ENCODE results near the gene CYLD.

Gene CYLD

GRCh38 chr16:50711862-50712559, 29.9 kb upstream of the CYLD start:
- no peak for DNase-seq

DNA sequence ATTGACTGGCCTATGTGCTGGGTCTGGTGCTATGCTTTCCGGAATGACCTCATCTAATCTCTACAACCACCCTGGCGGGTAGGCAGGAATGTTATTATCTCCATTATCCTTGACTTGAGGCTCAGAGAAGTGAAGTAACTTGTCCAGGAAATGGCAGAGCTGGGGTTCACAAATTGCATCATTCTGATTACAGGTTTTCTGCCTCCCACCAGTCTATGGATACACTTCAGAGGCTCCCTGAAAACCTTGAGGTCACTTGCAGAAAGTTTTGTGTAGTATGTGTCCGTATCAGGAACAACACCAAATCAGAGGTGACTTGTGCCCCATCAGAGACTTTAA, 29.4 kb upstream of the CYLD start:
- DNase-seq, result no peak

GRCh38 chr16:50712956-50713355, 28.9 kb upstream of the CYLD start:
- DNase-seq, result no peak

DNA sequence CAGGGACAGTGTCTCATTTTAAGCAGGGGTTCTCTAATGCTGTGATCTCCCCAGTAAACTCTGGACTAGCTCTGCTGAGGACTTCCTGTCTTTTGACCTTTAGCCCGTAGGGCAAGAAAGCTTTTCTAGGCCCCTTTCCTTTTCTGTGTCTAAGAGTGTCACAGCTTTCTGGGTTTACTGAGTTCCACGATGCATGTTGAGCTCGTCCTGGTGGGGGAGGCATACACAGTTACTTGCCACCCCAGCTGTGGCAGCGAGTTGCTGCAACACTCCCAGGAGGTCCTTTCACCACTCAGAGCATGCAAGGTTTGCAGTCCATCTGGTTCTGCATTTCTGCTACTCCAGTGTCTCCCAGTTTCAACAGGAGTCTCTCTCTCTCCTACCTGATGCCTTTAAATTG, 24.8 kb upstream of the CYLD start:
- no peak for DNase-seq

- no peak for DNase-seq
Measured at GRCh38 chr16:50717494-50717893, 24.4 kb upstream of the CYLD start.

GRCh38 chr16:50718061-50718760, 23.7 kb upstream of the CYLD start:
- no peak for DNase-seq

DNA sequence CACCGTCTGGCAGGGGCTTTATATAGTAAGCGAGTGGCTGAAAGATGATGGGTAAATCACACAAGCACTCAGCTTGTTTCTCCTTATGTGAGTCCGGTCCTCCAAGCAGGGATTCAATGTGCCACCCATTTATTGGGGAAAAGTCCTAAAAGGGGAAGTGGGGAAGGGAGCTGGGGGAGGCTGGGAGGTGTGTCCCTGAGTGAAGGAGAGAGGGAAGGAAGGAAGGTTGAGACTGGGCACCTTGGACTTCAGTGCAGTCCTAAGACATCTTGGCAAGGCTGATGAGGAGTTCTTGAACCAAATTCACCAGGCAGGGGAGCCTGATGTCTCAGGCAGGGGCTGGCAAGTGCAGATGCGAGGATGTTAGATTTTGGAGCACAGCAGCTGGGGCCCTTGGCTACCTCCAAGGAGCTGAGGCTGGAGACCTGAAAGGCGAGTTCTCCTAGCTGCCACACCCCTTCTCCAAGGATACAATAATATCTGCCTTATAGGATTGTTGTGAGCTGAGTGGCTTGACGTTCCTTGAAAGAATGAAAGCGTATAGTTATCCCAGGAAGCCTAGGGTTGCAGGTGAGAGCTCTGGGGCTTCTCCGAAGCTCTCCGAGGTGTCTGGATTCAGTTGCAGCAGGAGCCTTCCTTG, 23.0 kb upstream of the CYLD start:
- no peak for DNase-seq

GRCh38 chr16:50719401-50720337, 22.2 kb upstream of the CYLD start:
- no peak for DNase-seq

DNA sequence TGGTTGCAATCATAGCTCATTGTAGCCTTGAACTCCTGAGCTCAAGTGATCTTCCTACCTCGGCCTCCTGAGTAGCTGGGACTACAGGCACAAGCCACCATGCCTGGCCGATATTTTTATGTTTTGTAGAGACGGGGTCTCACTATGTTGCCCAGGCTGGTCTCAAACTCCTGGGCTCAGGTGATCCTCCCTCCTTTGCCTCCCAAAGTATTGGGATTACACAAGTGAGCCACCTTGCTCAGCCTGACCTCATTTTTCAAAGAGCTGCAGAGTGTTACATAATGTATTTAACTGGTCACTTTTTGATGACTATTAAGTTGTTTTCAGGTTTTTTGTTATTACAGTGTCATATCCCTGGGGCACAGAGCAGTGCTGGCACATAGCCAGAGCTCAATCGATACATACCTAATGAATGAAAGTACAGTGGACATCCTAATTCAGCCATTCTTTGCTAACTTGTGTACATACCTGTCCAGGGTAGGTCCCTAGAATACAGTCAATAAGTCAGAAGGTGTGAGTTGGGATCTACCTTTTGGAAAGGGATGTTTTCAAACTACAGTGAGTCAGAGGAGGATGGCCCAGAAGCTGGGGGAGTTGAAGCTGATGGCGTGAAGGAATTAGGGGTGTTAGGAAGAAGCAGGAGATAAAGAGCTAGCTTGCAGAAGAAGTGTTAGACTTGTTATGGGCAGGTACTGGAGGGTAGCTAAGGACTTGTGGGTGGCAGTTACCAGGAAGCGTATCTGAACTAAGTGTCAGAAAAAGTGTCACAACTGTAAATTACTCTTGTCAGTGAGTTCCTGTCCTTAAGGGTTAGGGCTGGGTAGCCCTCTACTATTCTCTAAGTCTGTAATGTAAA, 20.1 kb upstream of the CYLD start:
- DNase-seq, result no peak

DNA sequence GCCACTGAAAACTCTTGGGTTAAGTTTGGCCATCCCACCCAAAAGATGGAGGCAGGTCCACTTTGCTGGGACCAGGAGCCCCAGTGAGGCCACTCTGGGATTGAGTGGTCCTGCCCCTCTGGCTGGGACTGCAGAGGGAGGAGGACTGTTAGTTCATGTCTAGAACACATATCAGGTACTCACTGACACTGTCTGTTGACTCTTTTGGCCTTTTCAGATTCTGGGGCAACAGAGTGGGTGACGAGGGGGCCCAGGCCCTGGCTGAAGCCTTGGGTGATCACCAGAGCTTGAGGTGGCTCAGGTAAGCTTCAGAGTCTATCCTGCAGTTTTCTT, 19.5 kb upstream of the CYLD start:
- DNase-seq, result no peak

GRCh38 chr16:50722960-50723359, 18.9 kb upstream of the CYLD start:
- DNase-seq, result no peak

GRCh38 chr16:50724306-50724705, 17.6 kb upstream of the CYLD start:
- no peak for DNase-seq

- no peak for DNase-seq
Measured at GRCh38 chr16:50731130-50731988, 10.5 kb upstream of the CYLD start.

DNA sequence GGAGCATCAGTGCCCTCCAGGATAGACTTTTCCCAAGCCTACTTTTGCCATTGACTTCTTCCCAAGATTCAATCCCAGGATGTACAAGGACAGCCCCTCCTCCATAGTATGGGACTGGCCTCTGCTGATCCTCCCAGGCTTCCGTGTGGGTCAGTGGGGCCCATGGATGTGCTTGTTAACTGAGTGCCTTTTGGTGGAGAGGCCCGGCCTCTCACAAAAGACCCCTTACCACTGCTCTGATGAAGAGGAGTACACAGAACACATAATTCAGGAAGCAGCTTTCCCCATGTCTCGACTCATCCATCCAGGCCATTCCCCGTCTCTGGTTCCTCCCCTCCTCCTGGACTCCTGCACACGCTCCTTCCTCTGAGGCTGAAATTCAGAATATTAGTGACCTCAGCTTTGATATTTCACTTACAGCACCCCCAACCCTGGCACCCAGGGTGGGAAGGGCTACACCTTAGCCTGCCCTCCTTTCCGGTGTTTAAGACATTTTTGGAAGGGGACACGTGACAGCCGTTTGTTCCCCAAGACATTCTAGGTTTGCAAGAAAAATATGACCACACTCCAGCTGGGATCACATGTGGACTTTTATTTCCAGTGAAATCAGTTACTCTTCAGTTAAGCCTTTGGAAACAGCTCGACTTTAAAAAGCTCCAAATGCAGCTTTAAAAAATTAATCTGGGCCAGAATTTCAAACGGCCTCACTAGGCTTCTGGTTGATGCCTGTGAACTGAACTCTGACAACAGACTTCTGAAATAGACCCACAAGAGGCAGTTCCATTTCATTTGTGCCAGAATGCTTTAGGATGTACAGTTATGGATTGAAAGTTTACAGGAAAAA, 9.7 kb upstream of the CYLD start:
- no peak for DNase-seq

DNA sequence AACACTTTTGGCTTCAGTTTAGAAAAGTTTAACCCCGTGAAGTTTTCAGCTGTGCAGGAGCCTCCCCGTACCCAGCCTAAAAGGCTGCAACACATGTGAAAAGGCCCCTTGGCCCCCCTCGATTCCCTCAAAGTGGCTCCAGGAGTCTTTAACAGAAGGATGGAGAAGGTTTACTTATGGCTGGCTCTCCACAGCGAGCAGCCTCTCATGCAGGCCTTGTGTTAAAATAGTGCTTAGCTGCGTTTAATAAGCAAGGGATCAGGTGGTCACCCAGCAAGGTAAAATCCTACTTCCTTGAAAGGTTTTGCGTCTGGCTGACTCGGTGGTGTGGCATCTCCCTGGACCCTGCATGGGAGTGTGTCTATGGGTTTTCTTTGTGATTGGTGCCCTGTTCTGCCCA, 8.4 kb upstream of the CYLD start:
- no peak for DNase-seq

GRCh38 chr16:50735629-50736122, 6.2 kb upstream of the CYLD start:
- no peak for DNase-seq

GRCh38 chr16:50736448-50736847, 5.4 kb upstream of the CYLD start:
- DNase-seq, result no peak

DNA sequence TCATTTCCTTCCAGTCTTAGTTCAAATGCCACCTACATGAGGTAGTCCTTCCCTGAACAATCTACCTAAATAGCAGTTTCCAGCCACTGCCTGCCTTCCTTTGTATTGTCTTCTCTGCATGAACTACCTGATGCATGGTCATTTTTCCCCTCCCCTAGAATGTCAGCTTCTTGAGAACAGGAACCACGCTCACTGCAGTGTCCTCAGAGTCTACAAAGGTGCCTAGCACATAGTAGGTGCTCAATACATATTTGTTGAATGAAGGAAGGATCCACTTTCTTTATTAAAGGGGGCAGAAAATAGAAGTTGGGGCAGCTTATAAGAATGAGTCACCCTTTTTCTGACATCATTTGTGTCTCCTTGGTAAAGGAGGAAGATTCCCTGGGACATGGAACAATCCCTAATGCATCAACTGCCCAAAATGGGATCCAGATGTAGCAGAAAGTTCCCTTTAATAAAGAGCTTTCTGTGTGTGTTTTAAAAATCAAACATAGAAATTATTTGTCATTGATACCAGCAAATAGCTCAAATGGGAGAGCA, 4.4 kb upstream of the CYLD start:
- no peak for DNase-seq

DNA sequence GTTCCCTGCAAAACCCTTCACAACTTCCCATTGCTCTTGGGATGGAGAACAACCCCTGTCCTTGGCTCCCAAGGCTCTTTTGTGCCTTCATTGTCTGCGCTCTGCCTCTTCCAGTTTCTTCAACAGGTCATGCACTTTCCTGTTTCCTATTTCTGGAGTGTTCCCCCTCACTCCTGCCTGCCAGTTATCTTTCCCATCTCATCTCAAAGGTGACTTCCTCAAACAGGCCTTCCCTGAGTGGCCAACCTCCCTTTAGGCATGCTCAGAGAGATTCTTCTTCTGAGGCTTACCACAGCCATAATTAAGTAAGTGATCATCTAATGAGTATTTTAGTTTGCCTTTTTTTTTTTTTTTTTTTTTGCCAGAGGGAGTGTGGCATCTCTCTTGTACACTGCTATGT, 2.9 kb upstream of the CYLD start:
- no peak for DNase-seq

- DNase-seq, result no peak
Measured at GRCh38 chr16:50740736-50741135, 1.1 kb upstream of the CYLD start.

Measured in NCI-H2029 treated with DMSO at 0.1 percent for 48 hours (cell line).